BJ (cell line): ENCODE data around the gene DACH2. TPM values are rescaled to one million over a fixed set of nuclear protein-coding genes. Genes with fewer than 3 reads are reported as not detected.

Experiments used
- CTCF ChIA-PET: fragments of 350-600 bp; formaldehyde crosslinking; extraction: SDS; loops from one replicate; lab custom pipeline; 2021; ENCODE audit warnings: antibody characterized with exemption, inconsistent platforms; lab: Yijun Ruan, JAX
- POLR2A ChIA-PET: fragments of 300-600 bp; sonication (Branson Sonifier 250); formaldehyde crosslinking; extraction: SDS; loops from one replicate; lab custom pipeline; 2021; ENCODE audit warnings: antibody characterized with exemption; lab: Charles Lee
- DNase-seq: peaks from one replicate; pipeline ENCODE4 v3.0.0-alpha.2; 2011; ENCODE audit warnings: low read depth
- H3K27me3 ChIP-seq: 2 replicates; pipeline ENCODE4 v1.6.0; 2011; ENCODE audit warnings: low read length; ENCODE audit not compliant: control insufficient read depth, insufficient read depth
- H3K36me3 ChIP-seq: 2 replicates; pipeline ENCODE4 v1.5.1; 2011; ENCODE audit warnings: low read length; ENCODE audit not compliant: control insufficient read depth, insufficient read depth
- H3K4me3 ChIP-seq: 2 replicates; pipeline ENCODE4 v1.5.1; 2011; ENCODE audit warnings: low read depth, mild to moderate bottlenecking, control low read depth, low read length
- polyA plus RNA-seq: library from polyadenylated mRNA; depleted of rRNA; stranded (reverse); fragments of >200 nt; gene quantifications from 2 replicates; pipeline ENCODE4 v1.2.3, GENCODE V29; 2011
- TF ChIP-seq, protein P1 (sequence below): IDR thresholded peaks from 2 replicates; pipeline ENCODE4 v1.5.1; 2011; ENCODE audit warnings: low read depth, mild to moderate bottlenecking, control low read depth, inconsistent platforms, low read length, moderate library complexity; ENCODE audit not compliant: insufficient read depth

DACH2 gene
- polyA plus RNA-seq, 1 experiment = not detected

GRCh38 chrX:86133761-86134160, 14.5 kb upstream of the DACH2 start:
- H3K27me3 ChIP-seq = no peaks in the 10 kb centered on the region
- TF ChIP-seq, protein P1, sequence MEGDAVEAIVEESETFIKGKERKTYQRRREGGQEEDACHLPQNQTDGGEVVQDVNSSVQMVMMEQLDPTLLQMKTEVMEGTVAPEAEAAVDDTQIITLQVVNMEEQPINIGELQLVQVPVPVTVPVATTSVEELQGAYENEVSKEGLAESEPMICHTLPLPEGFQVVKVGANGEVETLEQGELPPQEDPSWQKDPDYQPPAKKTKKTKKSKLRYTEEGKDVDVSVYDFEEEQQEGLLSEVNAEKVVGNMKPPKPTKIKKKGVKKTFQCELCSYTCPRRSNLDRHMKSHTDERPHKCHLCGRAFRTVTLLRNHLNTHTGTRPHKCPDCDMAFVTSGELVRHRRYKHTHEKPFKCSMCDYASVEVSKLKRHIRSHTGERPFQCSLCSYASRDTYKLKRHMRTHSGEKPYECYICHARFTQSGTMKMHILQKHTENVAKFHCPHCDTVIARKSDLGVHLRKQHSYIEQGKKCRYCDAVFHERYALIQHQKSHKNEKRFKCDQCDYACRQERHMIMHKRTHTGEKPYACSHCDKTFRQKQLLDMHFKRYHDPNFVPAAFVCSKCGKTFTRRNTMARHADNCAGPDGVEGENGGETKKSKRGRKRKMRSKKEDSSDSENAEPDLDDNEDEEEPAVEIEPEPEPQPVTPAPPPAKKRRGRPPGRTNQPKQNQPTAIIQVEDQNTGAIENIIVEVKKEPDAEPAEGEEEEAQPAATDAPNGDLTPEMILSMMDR = peak; percentile 46
- no peak overlapping the region for H3K4me3 ChIP-seq
- ChIA-PET POLR2A (no interaction called here), CTCF (interaction anchor here (0.6 kb wide), 1 partner anchor 423 kb away, joined by 3 read pairs; no protein-coding TSS in a partner anchor)
- no peaks in the 10 kb centered on the region for H3K36me3 ChIP-seq
- no peak for DNase-seq

DNA sequence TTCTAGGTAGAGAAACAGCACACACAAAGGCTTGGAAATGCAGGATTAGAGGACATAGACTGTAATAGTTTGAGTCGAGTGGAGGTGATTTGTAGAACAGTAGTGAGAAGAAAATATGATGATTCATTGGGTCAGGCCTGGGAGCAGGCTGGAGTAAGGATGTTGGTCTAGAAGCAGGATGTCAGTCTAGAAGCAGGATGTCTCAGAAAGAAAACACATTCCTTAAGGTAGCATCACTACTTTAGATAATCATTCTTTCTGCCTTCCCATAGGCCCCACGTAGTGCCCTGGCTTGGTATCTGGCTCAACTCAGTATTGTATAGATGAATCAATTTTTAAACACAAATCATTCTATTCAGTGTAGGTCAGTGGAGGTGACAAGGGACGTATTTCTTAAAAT, 11.2 kb upstream of the DACH2 start:
- Histone ChIP-seq H3K36me3 (no peaks in the 10 kb centered on the region), H3K4me3 (no peak overlapping the region), H3K27me3 (no peaks in the 10 kb centered on the region)
- DNase-seq = no peak
- TF ChIP-seq, protein P1 = no peak
- CTCF ChIA-PET = no interaction called here
- POLR2A ChIA-PET = no interaction called here

GRCh38 chrX:86141786-86142185, 6.5 kb upstream of the DACH2 start:
- ChIA-PET POLR2A (no interaction called here), CTCF (no interaction called here)
- Histone ChIP-seq H3K27me3 (no peaks in the 10 kb centered on the region), H3K36me3 (no peaks in the 10 kb centered on the region), H3K4me3 (no peak overlapping the region)
- no peak for DNase-seq
- TF ChIP-seq, protein P1 = no peak

- CTCF ChIA-PET = no interaction called here
- Histone ChIP-seq H3K36me3 (no peaks in the 10 kb centered on the region), H3K27me3 (no peaks in the 10 kb centered on the region; the same call in none of the 2 replicates), H3K4me3 (no peak overlapping the region)
- POLR2A ChIA-PET = no interaction called here
- TF ChIP-seq, protein P1 = no peak
- no peak for DNase-seq
Observed at GRCh38 chrX:86146102-86146501, 2.1 kb upstream of the DACH2 start.

DNA sequence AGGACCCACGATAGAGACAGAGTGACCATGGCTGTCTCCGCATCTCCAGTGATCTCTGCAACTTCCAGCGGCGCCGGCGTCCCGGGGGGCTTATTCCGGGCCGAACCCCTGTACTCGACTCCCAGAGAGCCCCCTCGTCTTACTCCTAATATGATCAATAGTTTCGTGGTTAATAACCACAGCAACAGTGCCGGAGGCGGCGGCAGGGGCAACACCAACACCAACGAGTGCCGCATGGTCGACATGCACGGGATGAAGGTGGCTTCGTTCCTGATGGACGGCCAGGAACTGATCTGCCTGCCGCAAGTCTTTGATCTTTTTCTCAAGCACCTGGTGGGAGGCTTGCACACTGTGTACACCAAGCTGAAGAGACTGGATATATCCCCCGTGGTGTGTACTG, 343 bp downstream of the DACH2 start:
- TF ChIP-seq, protein P1 = no peak
- DNase-seq = no peak
- CTCF ChIA-PET = no interaction called here
- no peaks in the 10 kb centered on the region; the same call in none of the 2 replicates for H3K27me3 ChIP-seq
- H3K36me3 ChIP-seq = no peaks in the 10 kb centered on the region
- H3K4me3 ChIP-seq = peak overlapping the region; percentile 40
- POLR2A ChIA-PET = no interaction called here
